ENCODE data around the gene PKN3. TPM values are rescaled to one million over a fixed set of nuclear protein-coding genes. Genes with fewer than 3 reads are reported as not detected.

The PKN3 gene
- total RNA-seq, 1 experiment from 2014 or later = 1.1 TPM

GRCh38 chr9:128684065-128684324 is 18.3 kb upstream of the PKN3 start:
- Mint-ChIP-seq H3K4me3 (ENCODE audit: unreplicated experiment) (peak overlapping the region; percentile 100), H3K36me3 (ENCODE audit: insufficient read depth, unreplicated experiment) (peaks cover 32% of the 10 kb centered on the region), H3K27me3 (ENCODE audit: insufficient read depth, unreplicated experiment) (no peaks in the 10 kb centered on the region), H3K9me3 (ENCODE audit: unreplicated experiment) (no peaks in the 10 kb centered on the region), H3K4me1 (ENCODE audit: insufficient read depth, unreplicated experiment) (peaks cover 33% of the 10 kb centered on the region), H3K27ac (ENCODE audit: low read depth, unreplicated experiment) (peak overlapping the region; percentile 98)
- DNase-seq (ENCODE audit: unreplicated experiment) = no peak
- no peak for TF ChIP-seq CTCF (IDR thresholded peaks at IDR 0.05; ENCODE audit: unreplicated experiment)
- TSS peak; percentile 70 for BruUV-seq (replicated peaks)
- ChIA-PET POLR2A (interaction anchor here (0.6 to 4.2 kb wide), 30 partner anchors 9 to 525 kb away, joined by 3 to 64 read pairs (median 6); partner anchors contain the start of genes DOLK, DYNC2I2, NUP188 and PKN3), CTCF (interaction anchor here (0.6 to 3.2 kb wide), 2 partner anchors 48 to 134 kb away, joined by 3 to 17 read pairs; partner anchors contain the start of gene ENDOG)
- intact Hi-C loops (cut with micrococcal nuclease) = loop anchor here (5.0 kb wide), 1 partner anchor 47 kb away; no protein-coding TSS in a partner anchor

- peaks cover 36% of the 10 kb centered on the region for H3K36me3 Mint-ChIP-seq (ENCODE audit: insufficient read depth, unreplicated experiment)
- CTCF ChIA-PET = interaction anchor here (0.6 to 3.2 kb wide), 2 partner anchors 49 to 133 kb away, joined by 3 to 17 read pairs; partner anchors contain the start of gene ENDOG
- POLR2A ChIA-PET = interaction anchor here (0.5 to 4.2 kb wide), 41 partner anchors 9 to 806 kb away, joined by 3 to 64 read pairs (median 4); partner anchors contain the start of genes DOLK, DYNC2I2, NUP188 and PKN3
- intact Hi-C loops (cut with micrococcal nuclease) = loop anchor here (5.0 kb wide), 1 partner anchor 47 kb away; no protein-coding TSS in a partner anchor
- H3K4me1 Mint-ChIP-seq (ENCODE audit: insufficient read depth, unreplicated experiment) = peaks cover 33% of the 10 kb centered on the region
- H3K27me3 Mint-ChIP-seq (ENCODE audit: insufficient read depth, unreplicated experiment) = no peaks in the 10 kb centered on the region
- TF ChIP-seq CTCF (IDR thresholded peaks at IDR 0.05; ENCODE audit: unreplicated experiment) = no peak
- DNase-seq (ENCODE audit: unreplicated experiment) = peak; percentile 91
- peak overlapping the region; percentile 100 for H3K4me3 Mint-ChIP-seq (ENCODE audit: unreplicated experiment)
- no TSS peak for BruUV-seq (replicated peaks)
- H3K27ac Mint-ChIP-seq (ENCODE audit: low read depth, unreplicated experiment) = peak overlapping the region; percentile 98
- H3K9me3 Mint-ChIP-seq (ENCODE audit: unreplicated experiment) = no peaks in the 10 kb centered on the region
Measured at GRCh38 chr9:128684325-128685199, 17.7 kb upstream of the PKN3 start.

GRCh38 chr9:128685636-128686489 is 16.4 kb upstream of the PKN3 start:
- Mint-ChIP-seq H3K4me1 (ENCODE audit: insufficient read depth, unreplicated experiment) (peaks cover 33% of the 10 kb centered on the region), H3K27ac (ENCODE audit: low read depth, unreplicated experiment) (peak overlapping the region; percentile 98), H3K27me3 (ENCODE audit: insufficient read depth, unreplicated experiment) (no peaks in the 10 kb centered on the region), H3K4me3 (ENCODE audit: unreplicated experiment) (peak overlapping the region; percentile 100), H3K36me3 (ENCODE audit: insufficient read depth, unreplicated experiment) (peaks cover 44% of the 10 kb centered on the region), H3K9me3 (ENCODE audit: unreplicated experiment) (no peaks in the 10 kb centered on the region)
- POLR2A ChIA-PET = interaction anchor here (0.6 to 4.2 kb wide), 8 partner anchors 11 to 1367 kb away, joined by 3 to 64 read pairs (median 16); partner anchors contain the start of gene ZER1
- BruUV-seq (replicated peaks) = no TSS peak
- intact Hi-C loops (cut with micrococcal nuclease) = no loop called here
- no peak for TF ChIP-seq CTCF (IDR thresholded peaks at IDR 0.05; ENCODE audit: unreplicated experiment)
- CTCF ChIA-PET = interaction anchor here (0.6 to 3.2 kb wide), 3 partner anchors 8 to 61 kb away, joined by 3 to 17 read pairs (median 4); no protein-coding TSS in a partner anchor
- no peak for DNase-seq (ENCODE audit: unreplicated experiment)

All from MCF 10A (cell line).